Neural cell (in vitro differentiated cells): ENCODE results near the gene SBSN.
A peak's percentile ranks its signal among the peaks of the same experiment; 100 is the strongest.

Source experiments
- CTCF ChIP-seq: fragments of 450-650 bp; IDR thresholded peaks from 2 replicates; pipeline ENCODE4 v1.5.1; 2014; ENCODE audit warnings: antibody characterized with exemption, mild to moderate bottlenecking, moderate library complexity; ENCODE audit not compliant: poor library complexity, severe bottlenecking
- EP300 ChIP-seq: fragments of 450-650 bp; conservative IDR thresholded peaks from 2 replicates; pipeline ENCODE4 v1.6.1; 2014; ENCODE audit warnings: antibody characterized with exemption, mild to moderate bottlenecking, moderate library complexity; ENCODE audit not compliant: poor library complexity, severe bottlenecking
- EZH2 ChIP-seq: fragments of 200-600, 300-800 bp; shearing (Covaris generic), sonication (generic); IDR thresholded peaks from 2 replicates; pipeline ENCODE4 v1.6.1; 2014; ENCODE audit warnings: antibody characterized with exemption, low read length, borderline replicate concordance, mild to moderate bottlenecking; ENCODE audit not compliant: insufficient read depth, poor library complexity, severe bottlenecking
- POLR2AphosphoS5 ChIP-seq: IDR thresholded peaks from 2 replicates; pipeline ENCODE4 v1.6.1; 2012
- REST ChIP-seq: IDR thresholded peaks from 2 replicates; pipeline ENCODE4 v1.6.1; 2012; ENCODE audit warnings: borderline replicate concordance
- SMC3 ChIP-seq: fragments of 450-650 bp; conservative IDR thresholded peaks from 2 replicates; pipeline ENCODE4 v1.6.1; 2014; ENCODE audit warnings: antibody characterized with exemption, mild to moderate bottlenecking, moderate library complexity; ENCODE audit not compliant: poor library complexity

- TF ChIP-seq CTCF (no peak), REST (no peak), POLR2AphosphoS5 (peak; percentile 79), EP300 (peak; percentile 46), SMC3 (peak; percentile 37), EZH2 (no peak)
Observed at GRCh38 chr19:35545001-35545854, 17.1 kb upstream of the SBSN start, which contains the start of gene TMEM147.
